NCI-H1105 treated with DMSO at 0.1 percent for 48 hours (cell line): ENCODE results near the gene TMEM119.

Experiments used
- DNase-seq: peaks from one replicate; lab custom pipeline; 2025; lab: John Stamatoyannopoulos, UW

TMEM119 gene

DNA sequence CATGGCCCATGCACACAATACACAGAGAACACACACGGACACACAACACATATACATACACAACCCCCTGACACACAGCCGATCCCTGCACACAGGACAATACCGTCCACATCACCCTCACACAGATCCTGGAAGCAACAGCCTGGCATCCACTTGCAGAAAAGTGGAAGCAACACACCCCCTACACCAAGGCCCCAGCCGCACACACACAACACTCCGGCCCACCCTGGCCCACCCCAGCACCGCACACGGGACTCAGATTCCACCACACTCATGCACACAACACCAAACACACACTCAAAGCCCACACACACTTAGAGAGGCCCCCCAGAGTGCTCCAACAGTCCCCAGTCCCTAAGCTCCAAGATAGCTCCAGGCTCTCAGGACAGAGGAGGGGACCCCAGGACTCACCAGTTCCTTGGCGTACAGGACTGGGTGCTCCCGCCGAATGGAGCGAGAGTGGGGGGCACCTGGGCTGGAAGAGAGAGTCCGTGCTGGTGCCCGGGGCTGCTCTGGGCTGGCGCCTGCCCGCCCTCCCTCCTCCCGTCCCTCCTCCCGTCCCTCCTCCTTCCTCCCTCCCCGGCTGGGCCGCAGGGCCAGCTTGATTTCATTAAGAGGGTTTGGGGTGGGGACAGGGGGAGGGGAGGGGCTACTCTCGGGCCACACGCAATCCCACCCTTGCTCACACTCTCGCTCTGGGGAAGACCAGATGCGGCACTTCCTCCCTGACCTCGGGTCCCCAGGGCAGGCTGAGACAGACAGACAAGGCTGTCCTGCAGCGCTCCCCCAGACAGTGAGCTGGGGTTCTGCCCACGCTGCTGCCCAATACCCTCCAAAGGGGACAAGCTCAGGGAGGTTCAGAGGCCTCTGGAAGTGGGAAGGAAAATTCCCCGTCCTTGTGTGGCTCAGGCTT lies at the start of gene TMEM119:
Gene TMEM119, minus strand, starts transcription at position 526 of the 913 bp plus-strand sequence. CDS start 5,701 bp downstream, outside the sequence.
- no peak for DNase-seq

- no peak for DNase-seq
These were observed 49.0 kb upstream of the TMEM119 start for GRCh38 chr12:108646600-108647579.

DNA sequence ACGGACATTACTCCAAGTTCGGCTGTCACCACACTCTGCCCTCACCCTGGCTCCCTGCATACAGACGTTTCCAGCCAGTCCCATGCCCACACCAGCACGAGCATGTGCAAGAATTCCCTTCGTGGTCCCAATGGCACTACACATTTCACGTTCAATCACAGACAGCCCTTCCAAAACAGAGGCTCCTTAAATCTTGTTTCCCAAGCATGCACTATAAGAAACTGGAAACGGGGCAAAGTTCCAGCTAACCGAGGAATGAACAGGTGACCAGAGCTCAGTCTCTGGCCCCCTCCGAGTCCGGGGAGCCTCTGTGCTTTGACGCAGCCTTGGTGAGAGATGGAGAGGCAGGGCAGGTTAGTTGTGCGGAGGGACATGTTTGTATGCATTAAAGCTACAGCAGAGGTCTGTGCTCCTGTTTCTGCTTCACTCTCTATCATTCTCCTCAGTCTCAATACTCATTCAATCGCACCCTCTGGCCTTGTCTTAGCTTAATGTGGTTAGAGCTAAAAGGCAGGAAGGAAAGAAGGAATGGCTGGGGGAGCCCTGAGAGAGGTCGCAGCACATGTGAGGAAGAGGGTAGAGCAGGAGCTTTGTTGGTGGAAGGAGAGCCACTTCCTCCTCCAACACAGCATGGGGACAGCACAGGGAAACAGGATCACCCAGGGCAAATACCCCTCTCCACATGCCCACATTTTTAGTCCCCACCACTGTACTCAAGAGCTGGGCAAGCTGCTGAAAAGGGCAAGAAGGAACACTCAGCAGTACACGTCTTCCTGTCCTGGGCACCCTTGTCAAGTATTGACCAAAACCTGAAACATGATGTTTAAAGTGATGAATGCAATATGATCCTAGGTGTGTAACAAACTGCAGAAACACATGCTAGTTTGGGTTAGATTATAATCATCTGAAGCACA lies 48.1 kb upstream of the TMEM119 start:
- no peak for DNase-seq

- DNase-seq = no peak
These were observed 46.9 kb upstream of the TMEM119 start for GRCh38 chr12:108644811-108645120.

DNA sequence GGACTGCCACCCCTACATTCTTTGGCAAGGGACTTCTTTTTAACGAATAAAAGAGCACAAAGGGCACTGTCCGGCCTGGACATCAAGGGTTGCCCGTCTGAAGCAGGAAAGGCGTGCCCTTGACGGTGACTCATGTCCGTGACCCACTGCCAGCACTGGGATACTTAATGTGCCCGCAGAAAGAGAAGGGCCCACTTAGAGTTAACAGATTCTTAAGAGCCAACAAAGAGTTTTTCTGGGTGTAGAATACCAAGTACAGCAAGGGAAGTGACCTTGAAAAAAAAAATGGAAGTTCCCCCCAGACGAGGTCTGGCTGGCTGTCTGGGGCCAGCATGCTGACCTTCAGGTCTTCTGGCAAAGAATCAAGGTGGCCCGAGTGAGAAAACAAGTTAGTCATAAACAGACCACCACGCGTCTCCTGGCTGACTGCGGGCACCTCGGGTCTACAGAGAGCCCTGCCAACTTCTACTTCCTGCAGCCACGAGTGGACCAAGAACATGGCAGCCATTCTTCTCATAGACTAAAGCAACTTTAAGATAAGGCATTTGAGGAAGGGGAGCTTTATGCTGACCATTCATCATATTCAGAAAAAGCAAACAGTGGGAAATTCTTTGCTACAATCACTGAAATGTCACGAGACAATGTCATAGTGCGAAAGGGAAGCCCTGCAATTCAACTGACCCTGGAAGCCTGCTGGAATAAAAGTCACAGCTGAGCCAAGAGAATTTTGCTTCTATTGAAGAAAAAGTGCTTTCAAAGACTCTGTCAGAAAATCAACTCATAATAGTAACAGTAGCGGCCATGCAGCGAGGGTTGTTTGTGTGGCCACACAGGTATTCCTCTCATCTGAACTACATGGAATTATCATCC lies 46.3 kb upstream of the TMEM119 start:
- DNase-seq = no peak

DNA sequence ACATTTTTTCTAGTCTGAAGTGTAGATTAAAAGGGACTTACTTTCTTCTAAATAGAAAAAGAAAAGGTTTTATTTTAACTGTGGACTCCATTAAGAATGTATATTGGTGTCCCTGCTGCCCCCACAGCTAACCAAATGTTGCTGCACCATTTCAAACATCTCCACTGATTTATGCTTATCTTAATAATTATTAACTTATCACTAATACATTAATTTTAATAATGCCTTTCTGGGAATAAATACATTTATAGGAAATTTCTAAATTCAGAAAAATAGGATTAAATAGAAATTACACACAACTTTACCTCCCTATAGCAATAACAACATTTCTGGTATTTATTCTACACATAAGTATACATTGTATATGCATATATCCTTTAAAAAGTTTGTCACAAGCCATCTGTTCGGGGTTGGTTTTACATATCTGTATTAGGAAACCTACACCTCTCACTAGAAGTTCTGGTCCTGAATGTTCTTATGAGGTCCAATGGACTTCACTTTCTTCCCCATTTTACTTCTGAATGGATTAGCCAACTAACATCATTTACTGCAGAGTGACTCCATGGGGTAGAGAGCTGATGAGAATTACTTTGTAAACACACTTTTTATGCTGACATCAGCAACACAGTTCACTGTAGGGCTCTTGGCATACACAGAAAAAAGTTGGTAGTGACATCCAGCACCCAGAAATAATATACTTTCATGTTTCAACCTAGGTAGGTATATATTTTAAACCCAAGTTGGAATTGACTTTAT lies 45.2 kb upstream of the TMEM119 start:
- DNase-seq = no peak

DNA sequence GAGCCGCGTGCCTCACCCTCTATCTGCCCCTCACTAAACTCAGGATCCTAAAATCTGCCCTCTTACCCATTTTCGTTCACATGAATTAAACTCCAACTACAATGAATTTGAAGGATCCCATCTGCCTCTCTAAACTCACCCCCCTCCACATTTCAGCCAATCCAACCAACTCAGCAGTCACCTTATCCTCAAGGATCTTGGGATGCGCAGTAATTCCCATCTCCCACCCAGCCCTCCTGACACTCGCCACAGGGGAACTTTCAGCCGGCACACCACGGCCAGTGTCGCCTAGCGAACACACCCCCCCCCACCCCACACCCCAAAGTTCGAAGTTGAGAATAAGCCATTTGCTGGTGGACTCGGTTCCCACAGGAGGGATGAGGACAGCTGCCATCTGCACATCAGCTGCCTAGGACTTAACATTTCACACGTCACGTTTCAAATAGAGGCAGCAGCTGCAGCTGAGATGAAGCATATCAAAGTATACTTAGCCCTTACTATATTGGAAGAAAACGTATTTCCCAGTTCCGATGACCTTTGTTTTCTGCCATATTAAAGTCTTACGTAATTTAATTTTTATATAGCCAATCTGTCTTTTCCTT lies 44.5 kb upstream of the TMEM119 start:
- no peak for DNase-seq

DNA sequence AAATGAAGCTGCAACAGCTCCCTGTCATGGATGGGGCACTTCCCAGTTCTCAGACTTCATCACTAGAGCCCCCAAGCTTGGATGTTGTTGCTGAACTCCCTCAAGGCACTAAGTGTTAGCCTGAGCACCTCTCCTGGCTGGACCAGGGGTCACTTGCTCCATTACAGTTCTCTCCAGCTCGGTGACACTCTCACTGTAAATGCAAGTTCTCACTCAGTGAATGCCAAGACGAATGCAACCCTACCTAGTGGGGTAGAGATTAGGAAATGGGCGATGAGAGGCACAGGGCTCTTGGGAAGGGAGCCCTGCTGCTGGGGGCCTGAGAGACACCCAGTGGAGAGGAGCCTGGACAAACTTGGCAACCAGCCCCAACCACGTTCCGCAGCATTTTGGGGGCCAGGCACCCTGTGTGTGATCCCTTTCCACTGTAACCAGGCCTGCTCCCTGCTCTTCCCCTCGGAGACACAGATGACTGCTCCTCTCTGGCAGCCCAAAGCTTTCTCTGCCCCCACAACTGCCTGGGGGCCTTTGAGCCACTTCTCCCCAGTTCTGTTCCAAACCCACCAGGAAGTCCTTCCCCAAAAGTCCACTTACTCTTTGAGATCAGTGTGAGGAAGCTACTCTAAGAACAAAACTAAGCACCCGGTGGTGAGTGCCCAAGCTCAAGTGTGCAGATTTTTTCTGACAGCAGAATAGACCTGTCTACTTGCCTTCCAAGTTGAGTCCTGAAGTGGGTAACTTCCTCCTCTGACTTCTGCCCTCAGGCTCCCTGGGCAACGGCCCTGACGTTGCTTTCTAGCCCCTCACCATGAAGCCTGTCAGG lies 43.8 kb upstream of the TMEM119 start:
- no peak for DNase-seq

DNA sequence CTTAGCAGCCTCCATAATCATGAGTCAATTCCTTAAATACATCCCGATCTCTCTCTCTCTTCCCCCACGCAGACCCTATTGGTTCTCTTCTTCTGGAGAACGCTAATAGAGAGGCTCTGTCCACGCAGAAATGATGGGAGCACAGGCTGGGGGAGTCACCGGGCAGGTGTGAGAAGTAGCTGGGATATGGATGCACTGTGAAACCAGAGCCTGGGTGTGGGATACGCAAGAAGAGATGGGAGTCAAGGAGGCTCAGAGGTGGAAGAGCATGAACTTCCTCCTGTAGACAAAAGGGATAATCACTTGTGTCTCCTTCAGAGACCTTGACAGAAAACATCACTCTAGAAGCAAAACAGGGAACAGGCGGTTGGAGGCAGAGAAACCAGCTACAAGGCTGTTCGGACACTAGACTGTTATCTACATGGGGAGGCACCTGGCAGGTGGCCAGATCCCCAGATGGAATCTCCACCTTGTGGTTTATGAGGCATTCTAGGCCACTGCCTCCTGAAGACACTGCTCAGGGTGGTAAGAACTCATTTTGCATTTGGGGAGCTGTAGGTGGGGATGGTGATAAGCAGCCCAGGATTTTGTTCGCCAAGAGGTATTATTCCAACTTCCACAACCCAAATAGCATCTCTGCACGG lies 43.0 kb upstream of the TMEM119 start:
- no peak for DNase-seq

GRCh38 chr12:108638997-108639822 lies 41.3 kb upstream of the TMEM119 start:
- DNase-seq = no peak

DNA sequence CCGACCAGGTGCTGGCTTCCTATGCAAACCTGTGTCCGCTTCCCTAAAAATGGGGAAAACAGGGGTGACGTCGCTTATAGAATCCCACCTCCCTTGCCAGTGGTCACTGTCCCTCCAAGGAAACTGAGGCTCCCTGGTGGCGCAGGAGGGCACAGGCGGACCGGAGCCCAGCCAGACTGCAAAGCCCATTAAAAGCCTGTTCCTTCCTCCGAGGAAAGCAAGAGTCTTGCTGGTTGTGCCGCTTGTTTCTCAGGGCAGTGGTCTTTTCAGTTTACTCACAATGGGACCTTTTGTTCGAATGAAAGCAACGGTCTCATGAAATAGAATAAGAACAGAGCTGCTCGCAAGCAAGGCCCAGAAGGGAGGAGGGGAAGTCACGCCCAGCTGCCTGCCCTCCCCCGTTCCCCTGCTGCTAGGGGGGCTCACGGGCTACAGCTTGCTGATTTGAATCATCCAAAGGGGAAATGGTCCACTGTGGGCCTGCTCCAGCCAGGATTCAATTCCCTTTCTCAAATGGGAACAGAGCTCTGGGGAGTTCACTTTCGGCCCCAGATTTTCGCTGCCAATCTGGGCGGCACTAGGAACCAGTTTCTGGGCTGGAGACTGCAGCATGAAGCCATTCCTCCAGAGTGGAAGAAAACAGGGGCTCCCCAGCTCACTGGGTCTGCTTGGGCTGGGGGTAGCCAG lies 40.4 kb upstream of the TMEM119 start:
- no peak for DNase-seq

DNA sequence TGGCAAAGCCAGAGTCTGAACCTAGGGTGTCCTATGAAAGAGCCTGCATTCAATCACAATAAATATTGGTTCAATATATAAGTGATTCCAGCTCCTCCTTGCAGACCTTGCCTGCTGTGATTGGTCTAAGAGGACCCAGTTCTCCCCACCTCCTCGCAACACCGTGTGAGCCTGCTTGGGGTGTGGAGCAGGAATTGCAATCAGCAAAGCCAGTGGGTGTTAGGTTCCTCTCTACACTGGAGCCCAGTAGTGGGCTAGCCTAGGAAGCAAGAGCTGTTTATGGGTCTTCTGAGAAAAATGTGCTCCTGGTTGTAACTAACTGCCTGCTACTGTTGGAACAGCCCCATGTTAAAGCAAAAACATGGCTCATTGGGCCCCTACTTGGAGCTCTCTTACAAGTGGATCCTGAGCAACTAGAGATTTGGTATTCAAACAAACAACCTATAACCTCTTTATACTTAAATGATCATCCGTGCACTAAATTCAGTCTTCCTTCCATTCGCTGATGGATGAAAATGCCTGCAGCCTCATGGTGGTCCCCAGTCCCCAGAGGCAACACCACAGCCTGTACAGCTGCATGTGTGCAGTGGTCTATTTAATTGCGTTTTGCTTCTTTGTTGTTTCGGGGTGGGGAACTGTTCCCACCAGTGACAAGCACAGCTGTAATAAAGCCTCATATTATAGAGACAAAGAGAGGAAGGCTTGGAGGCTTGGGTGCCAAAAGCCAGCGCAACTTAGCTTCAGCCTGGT lies 39.5 kb upstream of the TMEM119 start:
- no peak for DNase-seq

DNA sequence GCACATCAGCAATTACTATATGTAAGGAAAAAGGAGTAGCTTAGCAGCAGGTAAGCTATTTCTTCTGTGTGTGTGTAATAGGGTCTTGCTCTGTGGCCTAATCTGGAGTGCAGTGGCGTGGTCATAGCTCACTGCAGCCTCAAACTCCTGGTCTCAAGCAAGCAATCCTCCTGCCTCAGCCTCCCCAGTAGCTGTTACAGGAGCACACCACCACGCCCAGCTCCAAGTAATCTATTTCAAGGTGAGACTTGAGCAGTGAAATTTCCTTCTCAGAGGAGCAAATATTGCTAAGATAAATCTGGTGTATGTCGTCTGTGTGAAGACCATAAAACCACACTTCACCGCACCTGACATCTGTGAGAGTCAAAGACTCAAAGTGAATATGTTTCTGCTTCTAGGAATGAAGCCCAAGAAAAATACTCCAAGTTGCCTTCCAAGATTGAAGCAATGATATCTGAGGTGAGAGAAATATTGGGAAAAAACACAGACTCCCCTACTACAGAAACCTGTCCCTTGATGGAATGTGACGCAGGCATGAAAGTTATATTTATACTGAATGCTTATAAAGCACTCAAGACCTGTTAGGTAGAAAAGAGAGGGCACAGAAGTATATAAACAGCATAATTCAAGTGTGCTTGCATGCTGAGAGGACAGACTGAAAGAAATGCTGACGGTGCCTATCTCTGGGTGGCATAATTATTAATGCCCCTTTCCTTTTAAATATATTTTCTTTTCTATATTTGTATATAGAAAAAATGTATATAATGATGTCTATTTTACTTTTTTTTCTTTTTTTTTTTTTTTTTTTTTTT lies 38.3 kb upstream of the TMEM119 start:
- DNase-seq = no peak

DNA sequence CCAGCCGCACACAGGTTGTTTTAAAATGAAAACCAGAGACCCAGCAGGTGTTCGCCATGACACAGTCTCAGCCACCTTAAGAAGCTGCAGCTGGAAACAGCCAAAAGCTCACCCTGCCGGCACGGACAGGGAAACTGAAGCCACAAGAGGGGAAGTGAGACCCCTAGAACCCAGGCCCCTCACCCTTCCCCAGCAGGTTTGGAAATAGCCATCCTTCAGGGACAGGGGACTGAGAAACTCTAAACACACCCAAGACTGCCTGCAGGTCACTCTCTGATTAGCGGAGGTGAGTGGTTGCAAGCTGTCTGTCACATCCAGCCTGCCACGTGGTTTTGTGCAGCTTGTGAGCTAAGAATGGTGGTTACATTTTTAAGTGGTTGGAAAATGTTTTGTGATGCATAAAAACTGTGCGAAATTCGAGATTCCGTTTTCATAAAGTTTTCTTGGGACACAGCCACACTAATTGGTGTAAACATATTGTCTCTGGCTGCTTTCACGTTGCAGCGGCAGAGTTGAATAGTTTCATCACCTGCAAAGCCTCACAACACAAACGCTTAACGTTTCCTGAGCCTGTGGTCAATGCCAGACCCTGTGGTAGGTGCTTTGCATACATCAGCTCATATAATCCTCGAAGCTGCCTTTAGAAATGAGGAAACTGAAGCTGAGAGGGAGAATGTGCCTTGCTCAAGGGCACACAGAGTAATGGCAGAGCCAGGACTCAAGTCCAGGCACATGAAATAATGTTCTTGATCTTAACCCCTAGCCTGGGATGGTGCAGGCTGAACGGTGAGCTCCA lies 37.5 kb upstream of the TMEM119 start:
- no peak for DNase-seq
